K562 (cell line): ENCODE measurements around the gene FUT8. TPM values are rescaled to one million over a fixed set of nuclear protein-coding genes. Genes with fewer than 3 reads are reported as not detected.

Experiments used
- ATAC-seq: fragments of 200-7000 bp; cut with Tn5 transposase; 3 replicates; pipeline ENCODE4 v1.9.1; 2020; ENCODE audit warnings: moderate library complexity
- BruUV-seq: library from RNA; stranded (reverse); fragments of 400-500 nt; replicated peaks from 2 replicates; lab custom pipeline; 2021; lab: Mats Ljungman, UMichigan
- CTCF ChIA-PET: fragments of 300-600 bp; formaldehyde crosslinking; extraction: SDS; loops from one replicate; lab custom pipeline; 2021; ENCODE audit warnings: low intra/inter-chr PET ratio; lab: Yijun Ruan, JAX
- POLR2A ChIA-PET: fragments of 300-600, 350-650 bp; sonication (Branson Sonifier 250); formaldehyde crosslinking; extraction: SDS; loops from one replicate; lab custom pipeline; 2021; ENCODE audit warnings: antibody characterized with exemption, inconsistent platforms; lab: Yijun Ruan, JAX
- DNase-seq, 4 experiments: peaks; one replicate each; pipeline versions ENCODE4 v3.0.0 to v3.0.0-alpha.2; 2011 to 2018; ENCODE audit warnings: low spot score in 3 of 4, mixed read lengths in 3 of 4; ENCODE audit errors: extremely low read depth in 1 of 4
- FAIRE-seq: peaks from 2 replicates; lab custom pipeline; 2011; peaks lifted over from hg19 to GRCh38; lab: Jason Lieb, UNC
- H2AFZ ChIP-seq: 2 replicates; pipeline ENCODE4 v1.6.0; 2011; ENCODE audit warnings: low read depth, low read length, control low read depth, inconsistent platforms
- H3K27ac ChIP-seq: fragments of 200-600 bp; 3 replicates; pipeline ENCODE4 v1.8.0; 2011; ENCODE audit warnings: low read depth, mild to moderate bottlenecking, control low read depth, inconsistent platforms, low read length, moderate library complexity, mixed read lengths; ENCODE audit errors: extremely low read depth
- H3K27me3 ChIP-seq, 2 experiments: fragments of 300-600 bp in 1 of 2; 2 replicates in 1 of 2; 3 replicates in 1 of 2; pipeline versions ENCODE4 v1.6.0 to v1.8.0; 2011; ENCODE audit warnings: inconsistent platforms in 2 of 2, low read length in 2 of 2, mild to moderate bottlenecking in 1 of 2, mixed read lengths in 1 of 2, moderate library complexity in 1 of 2; ENCODE audit not compliant: control insufficient read depth in 2 of 2, insufficient read depth in 2 of 2
- H3K36me3 ChIP-seq: fragments of 300-600 bp; 3 replicates; pipeline ENCODE4 v1.8.0; 2011; ENCODE audit warnings: mild to moderate bottlenecking, low read length, inconsistent platforms; ENCODE audit not compliant: control insufficient read depth, insufficient read depth
- H3K4me1 ChIP-seq, 2 experiments: fragments of 200-600 bp in 1 of 2; replicated peaks in 1 of 2; 2 replicates in 1 of 2; 3 replicates in 1 of 2; pipeline versions ENCODE4 v1.5.1 to v1.8.0; 2011; ENCODE audit warnings: inconsistent platforms in 2 of 2, low read length in 2 of 2, mild to moderate bottlenecking in 1 of 2, mixed read lengths in 1 of 2, moderate library complexity in 1 of 2; ENCODE audit not compliant: control insufficient read depth in 2 of 2, insufficient read depth in 2 of 2
- H3K4me2 ChIP-seq: 2 replicates; pipeline ENCODE4 v1.6.1; 2011; ENCODE audit warnings: low read length, control low read depth, inconsistent platforms, mixed read lengths; ENCODE audit not compliant: insufficient read depth
- H3K4me3 ChIP-seq: fragments of 200-600 bp; sonication (generic), shearing (Covaris generic); 2 replicates; pipeline ENCODE4 v1.5.1; 2016; ENCODE audit warnings: control low read depth, inconsistent platforms
- H3K79me2 ChIP-seq: fragments of 200-600 bp; 3 replicates; pipeline ENCODE4 v1.8.0; 2011; ENCODE audit warnings: low read length, inconsistent platforms; ENCODE audit not compliant: control insufficient read depth, insufficient read depth
- H3K9ac ChIP-seq, 2 experiments: 2 replicates each; pipeline versions ENCODE4 v1.6.0 to v1.6.1; 2011; ENCODE audit warnings: low read depth in 2 of 2, low read length in 2 of 2, control low read depth in 1 of 2, inconsistent platforms in 1 of 2, mild to moderate bottlenecking in 1 of 2, mixed read lengths in 1 of 2; ENCODE audit not compliant: insufficient read depth in 1 of 2
- H3K9me1 ChIP-seq: one replicate; pipeline ENCODE4 v1.6.0; 2011; ENCODE audit warnings: inconsistent platforms, mild to moderate bottlenecking, low read length, moderate library complexity; ENCODE audit not compliant: control insufficient read depth, insufficient read depth
- H3K9me3 ChIP-seq: replicated peaks from 2 replicates; pipeline ENCODE4 v1.5.1; 2011; ENCODE audit warnings: low read depth, low read length, inconsistent platforms; ENCODE audit not compliant: control insufficient read depth, insufficient read depth
- H4K20me1 ChIP-seq: replicated peaks from 2 replicates; pipeline ENCODE4 v1.6.1; 2011; ENCODE audit warnings: low read length, inconsistent platforms, mixed read lengths; ENCODE audit not compliant: control insufficient read depth, insufficient read depth
- BRCA1 ChIP-seq, 2 experiments: fragments of 450-650 bp in 1 of 2; sonication (generic) in 1 of 2; formaldehyde crosslinking in 1 of 2; IDR thresholded peaks; 2 replicates each; pipeline versions ENCODE4 v1.5.0 to v1.6.1; 2017 to 2020; ENCODE audit warnings: mild to moderate bottlenecking in 1 of 2, missing genetic modification reagents in 1 of 2
- ELF4 ChIP-seq: fragments of 450-650 bp; formaldehyde crosslinking; IDR thresholded peaks from 2 replicates; pipeline ENCODE4 v1.4.0; 2022; ENCODE audit warnings: missing genetic modification characterization
- HDAC2 ChIP-seq: fragments of 450-650 bp; IDR thresholded peaks from 2 replicates; pipeline ENCODE4 v1.6.1; 2016; ENCODE audit warnings: mild to moderate bottlenecking
- POLR2A ChIP-seq: fragments of 450-650 bp; conservative IDR thresholded peaks from 2 replicates; pipeline ENCODE4 v1.6.1; 2016
- TAF15 ChIP-seq: fragments of 200-400 bp; formaldehyde crosslinking; IDR thresholded peaks from 2 replicates; pipeline ENCODE4 v1.6.1; 2017; ENCODE audit warnings: mild to moderate bottlenecking, low read depth, low read length, moderate library complexity
- ZZZ3 ChIP-seq: fragments of 450-650 bp; IDR thresholded peaks from 2 replicates; pipeline ENCODE4 v1.6.1; 2016; ENCODE audit warnings: antibody characterized with exemption, mild to moderate bottlenecking, moderate library complexity
- WGBS: fragments of 100-300 bp; shearing (Covaris generic); methylation state at CpG from one replicate; pipeline ENCODE4 v1.1.6; 2016; ENCODE audit warnings: low coverage, mixed read lengths; ENCODE audit not compliant: insufficient coverage; ENCODE audit errors: missing lambda C conversion rate; 5-methylcytosine and 5-hydroxymethylcytosine counted together
- in situ Hi-C: fragments of 300-500 bp; cut with MboI; formaldehyde crosslinking; loops from 4 replicates; pipeline ENCODE4 v1.15.0; 2018; ENCODE audit warnings: inconsistent platforms, mixed read lengths
- intact Hi-C: fragments of 100-400 bp; cut with micrococcal nuclease; formaldehyde crosslinking; loops from 2 replicates; pipeline ENCODE4 v1.14.2; 2022
- polyA plus RNA-seq, 8 experiments: library from polyadenylated mRNA; depleted of rRNA in 4 of 8; stranded (reverse) in 5 of 8; unstranded in 3 of 8; fragments of >200 nt; fragmentation: Nextera tagmentation in 2 of 8; fragmentation: Illumina TruSeq in 1 of 8; extraction: Ambion mirVana in 2 of 8; extraction: Trizol in 1 of 8; gene quantifications; 2 replicates each; pipeline versions ENCODE4 v1.2.1 to v1.2.3, GENCODE V29; 2011 to 2014; ENCODE audit warnings: inconsistent platforms in 1 of 8, missing spikeins in 1 of 8
- total RNA-seq, 7 experiments: library from RNA; depleted of rRNA in 6 of 7; stranded (reverse); fragments of >200 nt in 6 of 7; fragmentation: Illumina TruSeq in 2 of 7; extraction: Trizol in 2 of 7; gene quantifications; 2 replicates each; pipeline versions ENCODE4 v1.2.1 to v1.2.3, GENCODE V29; 2011 to 2021; ENCODE audit warnings: low replicate concordance in 1 of 7
- TF ChIP-seq, protein P1 (sequence below), 2 experiments: fragments of 450-650 bp in 1 of 2; sonication (generic) in 1 of 2; formaldehyde crosslinking in 1 of 2; IDR thresholded peaks in 1 of 2; conservative IDR thresholded peaks in 1 of 2; 2 replicates each; pipeline versions ENCODE4 v1.6.1 to v1.8.1; 2016 to 2023; ENCODE audit warnings: mild to moderate bottlenecking in 2 of 2, moderate library complexity in 2 of 2, inconsistent platforms in 1 of 2, missing genetic modification reagents in 1 of 2

Gene FUT8
- total and polyA plus RNA-seq, 9 of the 15 experiments (the other 6 are each of a cell fraction or from before 2014, with no cell fraction given), result 4.1 to 15.2 (median 7.8) TPM

DNA sequence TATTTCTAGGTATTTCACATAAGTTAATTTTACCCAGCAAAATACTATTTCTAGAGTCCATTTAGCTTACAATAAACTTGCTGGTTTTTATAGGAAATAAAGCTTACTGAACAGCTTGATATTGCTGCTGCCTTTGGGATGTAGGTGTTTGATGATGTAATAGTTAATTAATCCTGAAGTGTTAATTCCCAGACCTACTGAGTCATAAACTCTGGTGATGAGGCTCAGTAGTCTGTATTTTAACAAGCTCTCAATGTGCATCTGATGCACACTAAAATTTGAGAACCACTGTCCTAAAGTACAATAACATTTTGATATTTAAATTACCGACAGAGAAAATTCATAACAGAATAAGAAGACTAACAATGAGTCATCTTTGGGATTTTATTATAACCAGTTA, 168.4 kb downstream of the FUT8 start:
- POLR2A ChIA-PET, result no interaction called here
- H4K20me1 ChIP-seq, result no peaks in the 10 kb centered on the region
- ATAC-seq (no peak), FAIRE-seq (no peak), DNase-seq (no peak)
- H3K9ac ChIP-seq, result no peak overlapping the region
- no peak overlapping the region for H3K4me2 ChIP-seq
- H3K9me1 ChIP-seq, result no peaks in the 10 kb centered on the region
- WGBS, result 0% methylated on average over 1 of the region's 1 CpG
- intact Hi-C loops (no loop called here), in situ Hi-C loops (no loop called here)
- H3K27ac ChIP-seq, result no peak overlapping the region
- no TSS peak for BruUV-seq
- H3K4me3 ChIP-seq, result no peak overlapping the region
- no peaks in the 10 kb centered on the region for H3K4me1 ChIP-seq
- H3K9me3 ChIP-seq, result no peaks in the 10 kb centered on the region
- H2AFZ ChIP-seq, result no peak overlapping the region
- CTCF ChIA-PET, result interaction anchor here (0.6 kb wide), 1 partner anchor 13 kb away, joined by 3 read pairs; no protein-coding TSS in a partner anchor
- TF ChIP-seq HDAC2, result no peak
- TF ChIP-seq ELF4 (CRISPR knock-in tag), result no peak
- TF ChIP-seq TAF15, result no peak
- TF ChIP-seq BRCA1 (IDR thresholded peaks at IDR 0.05), result no peak
- TF ChIP-seq BRCA1 (CRISPR knock-in tag; IDR thresholded peaks at IDR 0.05), result no peak
- TF ChIP-seq ZZZ3, result no peak
- TF ChIP-seq POLR2A, result no peak
- TF ChIP-seq, protein P1, sequence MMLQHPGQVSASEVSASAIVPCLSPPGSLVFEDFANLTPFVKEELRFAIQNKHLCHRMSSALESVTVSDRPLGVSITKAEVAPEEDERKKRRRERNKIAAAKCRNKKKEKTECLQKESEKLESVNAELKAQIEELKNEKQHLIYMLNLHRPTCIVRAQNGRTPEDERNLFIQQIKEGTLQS (IDR thresholded peaks at IDR 0.05), result peak; percentile 46; the same call in 1 of the 2 replicates
- TF ChIP-seq, protein P1 (CRISPR knock-in tag; conservative IDR thresholded peaks at IDR 0.05), result no peak
- H3K36me3 ChIP-seq, result no peaks in the 10 kb centered on the region
- no peaks in the 10 kb centered on the region for H3K79me2 ChIP-seq
- H3K27me3 ChIP-seq, result no peaks in the 10 kb centered on the region
